ENCODE data around the gene NMT2. TPM values are rescaled to one million over a fixed set of nuclear protein-coding genes. Genes with fewer than 3 reads are reported as not detected.

Gene NMT2
- total and polyA plus RNA-seq, 10 of the 15 experiments (the other 5 are each of a cell fraction or from before 2014, with no cell fraction given), result 4.9 to 12.0 (median 9.2) TPM

GRCh38 chr10:15182540-15183207 is 14.2 kb upstream of the NMT2 start:
- in situ Hi-C loops (cut with MboI) (no loop called here), intact Hi-C loops (cut with micrococcal nuclease; ENCODE audit: unreplicated experiment) (no loop called here)
- Histone ChIP-seq H3K79me2 (ENCODE audit: control insufficient read depth, insufficient read depth, low read length) (no peaks in the 10 kb centered on the region), H3K27me3 (replicated peaks in 1 of 2; ENCODE audit: control insufficient read depth in 2 of 2, insufficient read depth in 2 of 2, low read length in 1 of 2) (no peaks in the 10 kb centered on the region; a peak in 1 of 4 replicates), H3K9me3 (replicated peaks; ENCODE audit: control insufficient read depth, insufficient read depth, low read length) (no peaks in the 10 kb centered on the region; the same call in 2 of the 3 replicates), H3K36me3 (ENCODE audit: control insufficient read depth in 2 of 2, insufficient read depth in 2 of 2, low read length in 1 of 2) (no peaks in the 10 kb centered on the region), H3K27ac (ENCODE audit: control insufficient read depth, insufficient read depth) (no peak overlapping the region), H4K20me1 (ENCODE audit: control insufficient read depth, insufficient read depth) (no peaks in the 10 kb centered on the region), H3K4me1 (ENCODE audit: control insufficient read depth, insufficient read depth, low read length) (no peaks in the 10 kb centered on the region), H3K4me2 (ENCODE audit: control insufficient read depth, insufficient read depth) (no peak overlapping the region), H3K9ac (ENCODE audit: control insufficient read depth, insufficient read depth, low read length) (no peak overlapping the region), H3K4me3 (no peak overlapping the region), H2AFZ (ENCODE audit: control insufficient read depth, low read depth, low read length) (no peak overlapping the region)
- 38% methylated on average over 8 of the region's 8 CpGs for WGBS (ENCODE audit: insufficient coverage, insufficient replicate concordance, low lambda C conversion rate, missing lambda C conversion rate)
- ATAC-seq (no peak), DNase-seq (ENCODE audit: low read depth, low spot score) (no peak), FAIRE-seq (no peak)
- no TSS peak for BruUV-seq (replicated peaks)
- POLR2A ChIA-PET, result no interaction called here
- SMC1A ChIA-PET (ENCODE audit: uncharacterized antibody, unreplicated experiment), result no interaction called here
- CTCF ChIA-PET, result no interaction called here
- RAD21 ChIA-PET (ENCODE audit: unreplicated experiment), result interaction anchor here (0.6 kb wide), 1 partner anchor 118 kb away, joined by 3 read pairs; no protein-coding TSS in a partner anchor
- TF ChIP-seq POLR2A (IDR thresholded peaks at IDR 0.05; ENCODE audit: low read depth, low read length) (no peak), SKIL (IDR thresholded peaks at IDR 0.05; ENCODE audit: low read depth, poor library complexity, severe bottlenecking) (no peak), CHD2 (IDR thresholded peaks at IDR 0.05; ENCODE audit: borderline replicate concordance, low read depth, low read length) (no peak), IRF4 (IDR thresholded peaks at IDR 0.05; ENCODE audit: low read depth, low read length) (no peak), GABPA (IDR thresholded peaks at IDR 0.05; ENCODE audit: low read depth) (no peak), ZNF622 (IDR thresholded peaks at IDR 0.05) (no peak), BACH1 (IDR thresholded peaks at IDR 0.05; ENCODE audit: borderline replicate concordance) (no peak), BMI1 (IDR thresholded peaks at IDR 0.05; ENCODE audit: borderline replicate concordance) (no peak), MYB (IDR thresholded peaks at IDR 0.05; ENCODE audit: borderline replicate concordance, low read depth, low read length) (no peak), MEF2A (IDR thresholded peaks at IDR 0.05; ENCODE audit: insufficient read depth, low read depth, low read length) (no peak), POLR2AphosphoS5 (IDR thresholded peaks at IDR 0.05; ENCODE audit: low read length) (no peak), ZNF687 (IDR thresholded peaks at IDR 0.05) (no peak), BCL11A (IDR thresholded peaks at IDR 0.05; ENCODE audit: low read depth, low read length) (no peak)
- TF ChIP-seq, protein P1, sequence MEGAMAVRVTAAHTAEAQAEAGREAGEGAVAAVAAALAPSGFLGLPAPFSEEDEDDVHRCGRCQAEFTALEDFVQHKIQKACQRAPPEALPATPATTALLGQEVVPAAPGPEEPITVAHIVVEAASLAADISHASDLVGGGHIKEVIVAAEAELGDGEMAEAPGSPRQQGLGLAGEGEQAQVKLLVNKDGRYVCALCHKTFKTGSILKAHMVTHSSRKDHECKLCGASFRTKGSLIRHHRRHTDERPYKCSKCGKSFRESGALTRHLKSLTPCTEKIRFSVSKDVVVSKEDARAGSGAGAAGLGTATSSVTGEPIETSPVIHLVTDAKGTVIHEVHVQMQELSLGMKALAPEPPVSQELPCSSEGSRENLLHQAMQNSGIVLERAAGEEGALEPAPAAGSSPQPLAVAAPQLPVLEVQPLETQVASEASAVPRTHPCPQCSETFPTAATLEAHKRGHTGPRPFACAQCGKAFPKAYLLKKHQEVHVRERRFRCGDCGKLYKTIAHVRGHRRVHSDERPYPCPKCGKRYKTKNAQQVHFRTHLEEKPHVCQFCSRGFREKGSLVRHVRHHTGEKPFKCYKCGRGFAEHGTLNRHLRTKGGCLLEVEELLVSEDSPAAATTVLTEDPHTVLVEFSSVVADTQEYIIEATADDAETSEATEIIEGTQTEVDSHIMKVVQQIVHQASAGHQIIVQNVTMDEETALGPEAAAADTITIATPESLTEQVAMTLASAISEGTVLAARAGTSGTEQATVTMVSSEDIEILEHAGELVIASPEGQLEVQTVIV (IDR thresholded peaks at IDR 0.05; ENCODE audit: borderline replicate concordance, partially characterized antibody), result no peak
- TF ChIP-seq, protein P2, sequence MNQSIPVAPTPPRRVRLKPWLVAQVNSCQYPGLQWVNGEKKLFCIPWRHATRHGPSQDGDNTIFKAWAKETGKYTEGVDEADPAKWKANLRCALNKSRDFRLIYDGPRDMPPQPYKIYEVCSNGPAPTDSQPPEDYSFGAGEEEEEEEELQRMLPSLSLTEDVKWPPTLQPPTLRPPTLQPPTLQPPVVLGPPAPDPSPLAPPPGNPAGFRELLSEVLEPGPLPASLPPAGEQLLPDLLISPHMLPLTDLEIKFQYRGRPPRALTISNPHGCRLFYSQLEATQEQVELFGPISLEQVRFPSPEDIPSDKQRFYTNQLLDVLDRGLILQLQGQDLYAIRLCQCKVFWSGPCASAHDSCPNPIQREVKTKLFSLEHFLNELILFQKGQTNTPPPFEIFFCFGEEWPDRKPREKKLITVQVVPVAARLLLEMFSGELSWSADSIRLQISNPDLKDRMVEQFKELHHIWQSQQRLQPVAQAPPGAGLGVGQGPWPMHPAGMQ (IDR thresholded peaks at IDR 0.05; ENCODE audit: borderline replicate concordance), result no peak

All from GM12878 (cell line).